Ovary (tissue), 3 donors: ENCODE results near the gene SLC10A2.

Experiments
- EP300 ChIP-seq: sonication (generic); formaldehyde crosslinking; IDR thresholded peaks from one replicate; pipeline ENCODE4 v1.6.1; 2017; ENCODE audit warnings: antibody characterized with exemption
- POLR2A ChIP-seq: fragments of 450-650 bp; IDR thresholded peaks from one replicate; pipeline ENCODE4 v1.6.1; 2017; ENCODE audit warnings: antibody characterized with exemption, mild to moderate bottlenecking, moderate library complexity
- TF ChIP-seq, protein P1 (sequence below), 3 donors: fragments of 450-650 bp in 2 of 3; fragments of 200-600 bp in 1 of 3; IDR thresholded peaks; one replicate each; pipeline versions ENCODE4 v1.5.1 to v1.8.0; 2016 to 2022; ENCODE audit warnings: antibody characterized with exemption in 3 of 3, mild to moderate bottlenecking in 1 of 3
- donor health status: DM: no; HTN: no; CAD: no.

DNA sequence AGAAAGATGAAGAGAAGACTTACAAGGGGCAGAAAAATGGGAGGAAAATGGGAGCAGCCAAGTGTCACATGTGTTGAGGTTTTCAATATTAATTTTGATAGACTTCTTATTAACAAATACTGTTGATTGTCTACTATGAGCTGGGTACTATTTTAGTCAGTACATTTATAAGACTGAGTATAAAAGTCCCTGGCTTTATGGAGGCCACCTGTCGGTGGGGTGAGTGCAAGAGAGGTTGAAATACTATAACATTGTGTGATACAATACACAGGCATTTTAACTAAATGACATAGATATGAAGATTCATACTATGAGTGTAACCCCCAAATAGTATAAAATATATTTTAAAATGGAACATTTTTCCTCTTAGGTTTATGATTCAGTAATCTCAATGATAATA lies 29.9 kb downstream of the SLC10A2 start:
- TF ChIP-seq POLR2A (no peak), EP300 (no peak)
- TF ChIP-seq, protein P1, sequence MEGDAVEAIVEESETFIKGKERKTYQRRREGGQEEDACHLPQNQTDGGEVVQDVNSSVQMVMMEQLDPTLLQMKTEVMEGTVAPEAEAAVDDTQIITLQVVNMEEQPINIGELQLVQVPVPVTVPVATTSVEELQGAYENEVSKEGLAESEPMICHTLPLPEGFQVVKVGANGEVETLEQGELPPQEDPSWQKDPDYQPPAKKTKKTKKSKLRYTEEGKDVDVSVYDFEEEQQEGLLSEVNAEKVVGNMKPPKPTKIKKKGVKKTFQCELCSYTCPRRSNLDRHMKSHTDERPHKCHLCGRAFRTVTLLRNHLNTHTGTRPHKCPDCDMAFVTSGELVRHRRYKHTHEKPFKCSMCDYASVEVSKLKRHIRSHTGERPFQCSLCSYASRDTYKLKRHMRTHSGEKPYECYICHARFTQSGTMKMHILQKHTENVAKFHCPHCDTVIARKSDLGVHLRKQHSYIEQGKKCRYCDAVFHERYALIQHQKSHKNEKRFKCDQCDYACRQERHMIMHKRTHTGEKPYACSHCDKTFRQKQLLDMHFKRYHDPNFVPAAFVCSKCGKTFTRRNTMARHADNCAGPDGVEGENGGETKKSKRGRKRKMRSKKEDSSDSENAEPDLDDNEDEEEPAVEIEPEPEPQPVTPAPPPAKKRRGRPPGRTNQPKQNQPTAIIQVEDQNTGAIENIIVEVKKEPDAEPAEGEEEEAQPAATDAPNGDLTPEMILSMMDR (IDR thresholded peaks at IDR 0.05): no peak
